MCF 10A (cell line): ENCODE data around the gene CDK14. TPM values are rescaled to one million over a fixed set of nuclear protein-coding genes. Genes with fewer than 3 reads are reported as not detected.
A peak's percentile ranks its signal among the peaks of the same experiment; 100 is the strongest.

Experiments
- BruUV-seq: library from RNA; stranded (reverse); fragments of 400-500 nt; replicated peaks from 2 replicates; lab custom pipeline; 2021; lab: Mats Ljungman, UMichigan
- CTCF ChIA-PET: fragments of 300-600 bp; sonication (Branson Sonifier 250); formaldehyde crosslinking; extraction: SDS; loops from one replicate; lab custom pipeline; 2021; ENCODE audit warnings: antibody characterized with exemption, inconsistent platforms; lab: Yijun Ruan, JAX
- POLR2A ChIA-PET: fragments of 300-600, 350-650 bp; sonication (Branson Sonifier 250); formaldehyde crosslinking; extraction: SDS; loops from one replicate; lab custom pipeline; 2020; ENCODE audit warnings: antibody characterized with exemption, inconsistent platforms; lab: Yijun Ruan, JAX
- DNase-seq: peaks from one replicate; pipeline ENCODE4 v3.0.0-alpha.2; 2018; ENCODE audit not compliant: unreplicated experiment
- H3K27ac Mint-ChIP-seq: one replicate; pipeline ENCODE4 v1.8.0; 2022; ENCODE audit warnings: mild to moderate bottlenecking, low read depth, mixed read lengths; ENCODE audit not compliant: unreplicated experiment
- H3K27me3 Mint-ChIP-seq: one replicate; pipeline ENCODE4 v1.8.0; 2022; ENCODE audit warnings: mixed read lengths; ENCODE audit not compliant: insufficient read depth, unreplicated experiment
- H3K36me3 Mint-ChIP-seq: one replicate; pipeline ENCODE4 v1.8.0; 2022; ENCODE audit warnings: mild to moderate bottlenecking, moderate library complexity, mixed read lengths; ENCODE audit not compliant: insufficient read depth, unreplicated experiment
- H3K4me1 Mint-ChIP-seq: one replicate; pipeline ENCODE4 v1.8.0; 2022; ENCODE audit warnings: mixed read lengths; ENCODE audit not compliant: insufficient read depth, unreplicated experiment
- H3K4me3 Mint-ChIP-seq: one replicate; pipeline ENCODE4 v1.8.0; 2022; ENCODE audit warnings: mild to moderate bottlenecking, moderate library complexity, mixed read lengths; ENCODE audit not compliant: unreplicated experiment
- H3K9me3 Mint-ChIP-seq: one replicate; pipeline ENCODE4 v1.8.0; 2022; ENCODE audit warnings: mixed read lengths; ENCODE audit not compliant: unreplicated experiment
- CTCF ChIP-seq: fragments of 200-600 bp; IDR thresholded peaks from one replicate; pipeline ENCODE4 v1.8.0; 2022; ENCODE audit warnings: antibody characterized with exemption, mild to moderate bottlenecking; ENCODE audit not compliant: unreplicated experiment
- intact Hi-C: fragments of 100-400 bp; cut with micrococcal nuclease; formaldehyde crosslinking; loops from 2 replicates; pipeline ENCODE4 v1.14.1; 2022
- total RNA-seq: library from RNA; stranded (reverse); gene quantifications from 2 replicates; pipeline ENCODE4 v1.2.3, GENCODE V29; 2022

The CDK14 gene
- total RNA-seq, 1 experiment from 2014 or later = 32.0 TPM

GRCh38 chr7:91088691-91089090, 492.6 kb downstream of the CDK14 start:
- Mint-ChIP-seq H3K27me3 (no peaks in the 10 kb centered on the region), H3K27ac (no peak overlapping the region), H3K4me1 (no peaks in the 10 kb centered on the region), H3K9me3 (no peaks in the 10 kb centered on the region), H3K36me3 (peaks cover 6% of the 10 kb centered on the region), H3K4me3 (no peak overlapping the region)
- ChIA-PET POLR2A (no interaction called here), CTCF (interaction anchor here (0.6 to 3.1 kb wide), 4 partner anchors 155 to 788 kb away, joined by 3 to 45 read pairs (median 10); no protein-coding TSS in a partner anchor)
- BruUV-seq = no TSS peak
- no peak for DNase-seq
- no peak for TF ChIP-seq CTCF
- intact Hi-C loops = loop anchor here (1.0 to 10.0 kb wide), 5 partner anchors 95 to 766 kb away; partner anchors contain the start of gene FZD1

GRCh38 chr7:91089382-91089963, 493.4 kb downstream of the CDK14 start:
- peak; percentile 70 for TF ChIP-seq CTCF
- H3K4me3 Mint-ChIP-seq = peak overlapping the region; percentile 56
- peak; percentile 61 for DNase-seq
- H3K9me3 Mint-ChIP-seq = no peaks in the 10 kb centered on the region
- intact Hi-C loops = loop anchor here (1.0 to 10.0 kb wide), 5 partner anchors 94 to 765 kb away; partner anchors contain the start of gene FZD1
- no peaks in the 10 kb centered on the region for H3K27me3 Mint-ChIP-seq
- no TSS peak for BruUV-seq
- no peaks in the 10 kb centered on the region for H3K4me1 Mint-ChIP-seq
- peaks cover 3% of the 10 kb centered on the region for H3K36me3 Mint-ChIP-seq
- POLR2A ChIA-PET = no interaction called here
- CTCF ChIA-PET = interaction anchor here (0.6 to 3.1 kb wide), 64 partner anchors 8 to 842 kb away, joined by 3 to 45 read pairs (median 4); no protein-coding TSS in a partner anchor
- H3K27ac Mint-ChIP-seq = no peak overlapping the region

GRCh38 chr7:91090684-91091083, 494.6 kb downstream of the CDK14 start:
- no peak for TF ChIP-seq CTCF
- CTCF ChIA-PET = interaction anchor here (0.5 to 3.1 kb wide), 25 partner anchors 8 to 786 kb away, joined by 3 to 45 read pairs (median 5); no protein-coding TSS in a partner anchor
- no peaks in the 10 kb centered on the region for H3K4me1 Mint-ChIP-seq
- no peaks in the 10 kb centered on the region for H3K9me3 Mint-ChIP-seq
- H3K4me3 Mint-ChIP-seq = no peak overlapping the region
- no peak for DNase-seq
- no peaks in the 10 kb centered on the region for H3K27me3 Mint-ChIP-seq
- no TSS peak for BruUV-seq
- POLR2A ChIA-PET = no interaction called here
- H3K36me3 Mint-ChIP-seq = no peaks in the 10 kb centered on the region
- intact Hi-C loops = no loop called here
- H3K27ac Mint-ChIP-seq = no peak overlapping the region

GRCh38 chr7:91091631-91092030, 495.5 kb downstream of the CDK14 start:
- Mint-ChIP-seq H3K27ac (no peak overlapping the region), H3K4me3 (no peak overlapping the region), H3K9me3 (no peaks in the 10 kb centered on the region), H3K4me1 (no peaks in the 10 kb centered on the region), H3K36me3 (no peaks in the 10 kb centered on the region), H3K27me3 (no peaks in the 10 kb centered on the region)
- TF ChIP-seq CTCF = no peak
- ChIA-PET POLR2A (interaction anchor here (0.7 kb wide), 1 partner anchor 173 kb away, joined by 3 read pairs; no protein-coding TSS in a partner anchor), CTCF (interaction anchor here (0.6 to 2.5 kb wide), 3 partner anchors 380 to 695 kb away, joined by 3 to 21 read pairs (median 4); no protein-coding TSS in a partner anchor)
- BruUV-seq = no TSS peak
- intact Hi-C loops = no loop called here
- DNase-seq = no peak
